DMS79 treated with DMSO at 0.1 percent for 48 hours (cell line): ENCODE data around the gene HSPA12A.

Source experiments
- DNase-seq: peaks from one replicate; lab custom pipeline; 2025; lab: John Stamatoyannopoulos, UW

HSPA12A gene

GRCh38 chr10:116690356-116691322, 51.7 kb downstream of the HSPA12A start:
- no peak for DNase-seq

- no peak for DNase-seq
Measured at GRCh38 chr10:116689744-116690143, 52.6 kb downstream of the HSPA12A start.

- DNase-seq: no peak
Measured at GRCh38 chr10:116688741-116689495, 53.4 kb downstream of the HSPA12A start.

GRCh38 chr10:116688241-116688711, 54.1 kb downstream of the HSPA12A start:
- no peak for DNase-seq

- DNase-seq: no peak
Measured at GRCh38 chr10:116687633-116688032, 54.7 kb downstream of the HSPA12A start.

GRCh38 chr10:116686632-116687031, 55.7 kb downstream of the HSPA12A start:
- no peak for DNase-seq

GRCh38 chr10:116685807-116686206, 56.6 kb downstream of the HSPA12A start:
- DNase-seq: no peak

GRCh38 chr10:116684781-116685180, 57.6 kb downstream of the HSPA12A start:
- DNase-seq: no peak

GRCh38 chr10:116683821-116684220, 58.5 kb downstream of the HSPA12A start:
- no peak for DNase-seq

GRCh38 chr10:116683166-116683565, 59.2 kb downstream of the HSPA12A start:
- DNase-seq: no peak

GRCh38 chr10:116679351-116679750, 63.0 kb downstream of the HSPA12A start:
- DNase-seq: no peak

- no peak for DNase-seq
Measured at GRCh38 chr10:116676633-116677032, 65.7 kb downstream of the HSPA12A start.

- DNase-seq: no peak
Measured at GRCh38 chr10:116676118-116676517, 66.2 kb downstream of the HSPA12A start.

- DNase-seq: no peak
Measured at GRCh38 chr10:116674901-116675423, 67.4 kb downstream of the HSPA12A start.

- no peak for DNase-seq
Measured at GRCh38 chr10:116673866-116674265, 68.5 kb downstream of the HSPA12A start.

- DNase-seq: no peak
Measured at GRCh38 chr10:116672891-116673290, 69.5 kb downstream of the HSPA12A start.

GRCh38 chr10:116671274-116671926, 71.0 kb downstream of the HSPA12A start:
- no peak for DNase-seq

- DNase-seq: no peak
Measured at GRCh38 chr10:116670706-116671105, 71.7 kb downstream of the HSPA12A start.

- DNase-seq: peak; percentile 49
Measured at GRCh38 chr10:116669832-116670644, 72.3 kb downstream of the HSPA12A start.

GRCh38 chr10:116669080-116669479, 73.3 kb downstream of the HSPA12A start:
- no peak for DNase-seq

- DNase-seq: no peak
Measured at GRCh38 chr10:116668446-116668845, 73.9 kb downstream of the HSPA12A start.
